ENCODE measurements around the gene DNASE1L3.

GRCh38 chr3:58175187-58175436, 35.7 kb downstream of the DNASE1L3 start:
- TF ChIP-seq CTCF (IDR thresholded peaks at IDR 0.05; ENCODE audit: extremely low read depth in 1 of 2, insufficient read depth in 1 of 2, low read depth in 1 of 2, low read length in 2 of 2): no peak
- TF ChIP-seq JUN (IDR thresholded peaks at IDR 0.05; ENCODE audit: borderline replicate concordance, insufficient read depth, insufficient read length, low read depth): no peak
- TF ChIP-seq POLR2AphosphoS5 (IDR thresholded peaks at IDR 0.05; ENCODE audit: insufficient read depth, low read depth, low read length): no peak
- TF ChIP-seq POLR2A (IDR thresholded peaks at IDR 0.05; ENCODE audit: low read depth, low read length): no peak
- TF ChIP-seq MAX (IDR thresholded peaks at IDR 0.05; ENCODE audit: insufficient read depth, insufficient read length): no peak

Measured in endothelial cell of umbilical vein (primary cell).